ENCODE data around the gene KCTD10. TPM values are rescaled to one million over a fixed set of nuclear protein-coding genes. Genes with fewer than 3 reads are reported as not detected.

Gene KCTD10
- total RNA-seq, 1 donor from 2014 or later: 51.1 TPM

DNA sequence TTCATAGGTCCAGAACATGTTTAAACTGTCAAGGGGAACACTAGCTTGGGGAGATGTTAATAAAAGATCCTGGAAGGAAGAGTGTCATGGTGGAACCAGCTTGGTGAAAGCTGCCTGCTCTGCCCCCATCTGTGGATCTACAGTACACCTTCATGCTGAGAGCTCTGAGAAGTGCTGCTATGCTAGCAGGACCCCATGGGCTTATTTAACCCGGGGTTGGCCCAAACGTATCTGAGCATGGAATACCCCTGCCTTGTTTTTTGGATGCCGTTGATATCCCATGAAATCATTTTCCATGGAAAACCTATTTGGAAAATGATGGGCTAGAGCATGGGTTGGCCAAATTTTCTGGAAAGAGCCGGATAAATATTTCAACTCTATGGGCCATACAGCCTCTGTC lies 14.6 kb upstream of the KCTD10 start:
- Mint-ChIP-seq H3K4me3 (ENCODE audit: low read depth) (no peak overlapping the region), H3K27ac (no peak overlapping the region), H3K4me1 (ENCODE audit: low read depth) (no peaks in the 10 kb centered on the region), H3K27me3 (no peaks in the 10 kb centered on the region), H3K36me3 (ENCODE audit: insufficient read depth) (peaks cover 32% of the 10 kb centered on the region), H3K9me3 (ENCODE audit: low read depth) (peaks cover 12% of the 10 kb centered on the region)
- no peak for TF ChIP-seq CTCF (IDR thresholded peaks at IDR 0.05; ENCODE audit: unreplicated experiment)
- no peak for DNase-seq (ENCODE audit: low spot score, unreplicated experiment)

DNA sequence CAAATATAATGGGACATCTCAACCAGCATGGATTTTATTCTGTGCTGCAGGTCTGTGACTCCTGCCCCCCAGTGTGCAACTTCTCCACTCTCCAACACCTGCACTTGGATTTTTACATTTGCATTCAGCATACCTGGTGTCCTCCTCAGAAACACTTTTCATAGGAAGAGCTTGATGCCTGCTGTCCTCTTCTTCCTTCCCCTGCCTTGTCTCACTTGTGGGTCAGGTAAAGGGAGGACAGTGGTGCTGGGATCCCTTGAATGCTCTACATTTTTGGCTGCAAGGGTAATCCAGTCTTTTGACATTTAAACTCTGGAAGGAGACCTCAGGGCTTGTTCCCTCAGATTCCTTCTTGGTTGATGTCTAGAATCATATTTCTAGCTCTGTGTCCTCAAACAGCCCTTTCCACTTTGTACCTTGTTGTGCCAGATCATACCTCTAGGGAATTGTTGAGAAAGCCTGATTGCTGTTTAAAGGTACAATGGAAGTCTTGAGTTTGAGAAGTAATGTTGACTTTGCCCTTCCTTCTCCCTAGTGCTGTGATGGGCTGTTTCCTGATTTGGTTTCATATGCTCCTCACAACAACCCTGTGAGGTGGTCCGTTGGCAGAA lies 13.0 kb upstream of the KCTD10 start:
- Mint-ChIP-seq H3K9me3 (ENCODE audit: low read depth) (peaks cover 3% of the 10 kb centered on the region), H3K27me3 (no peaks in the 10 kb centered on the region), H3K4me3 (ENCODE audit: low read depth) (no peak overlapping the region), H3K36me3 (ENCODE audit: insufficient read depth) (peaks cover 23% of the 10 kb centered on the region), H3K27ac (no peak overlapping the region), H3K4me1 (ENCODE audit: low read depth) (no peaks in the 10 kb centered on the region)
- DNase-seq (ENCODE audit: low spot score, unreplicated experiment): no peak
- TF ChIP-seq CTCF (IDR thresholded peaks at IDR 0.05; ENCODE audit: unreplicated experiment): no peak

DNA sequence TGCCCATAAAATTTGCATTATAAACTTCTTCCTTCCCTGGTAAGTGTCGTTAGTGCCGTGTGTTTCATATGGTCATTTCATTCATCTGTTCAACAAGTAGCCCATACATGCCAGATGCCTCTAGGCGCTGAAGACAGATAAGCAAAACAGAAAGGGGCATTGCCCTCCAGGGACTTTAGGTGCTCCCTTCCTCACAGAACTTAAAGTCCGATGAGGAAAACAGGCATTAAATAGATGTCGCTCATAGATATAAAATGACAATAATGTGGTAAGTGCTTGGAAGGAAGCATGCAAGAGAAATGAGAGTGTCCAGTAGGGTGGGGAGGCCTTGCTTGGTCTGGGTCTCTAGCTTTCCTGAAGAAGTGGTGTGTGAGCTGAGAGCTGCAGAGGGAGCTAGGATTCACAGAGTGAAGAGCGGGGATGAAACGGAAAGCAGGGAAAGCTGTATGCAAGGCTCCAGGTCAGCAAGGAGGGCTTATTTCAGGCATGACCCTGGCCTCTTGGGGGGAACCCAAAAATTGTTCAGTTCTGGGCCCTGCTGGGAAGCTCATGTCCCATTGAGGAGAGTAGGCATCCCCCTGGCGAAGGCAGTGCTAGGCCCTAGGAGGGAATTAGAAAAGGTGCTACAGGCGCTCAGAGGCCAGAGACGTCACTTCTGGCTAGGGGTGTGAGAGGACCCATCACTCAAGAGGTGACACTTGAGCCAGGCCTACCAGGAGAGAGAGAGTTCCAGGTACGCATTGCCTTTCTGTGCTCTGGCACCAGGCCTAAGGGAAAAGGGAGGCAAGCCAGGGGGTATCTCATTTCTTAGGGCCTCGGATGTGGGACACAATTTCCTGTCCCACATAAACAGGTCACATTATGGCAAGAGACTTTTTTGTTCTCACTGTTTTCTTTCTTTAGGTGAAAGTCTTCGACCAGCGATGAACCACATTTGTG lies 12.2 kb upstream of the KCTD10 start:
- H3K27me3 Mint-ChIP-seq: no peaks in the 10 kb centered on the region
- no peak for TF ChIP-seq CTCF (IDR thresholded peaks at IDR 0.05; ENCODE audit: unreplicated experiment)
- no peak overlapping the region for H3K27ac Mint-ChIP-seq
- no peak overlapping the region for H3K4me3 Mint-ChIP-seq (ENCODE audit: low read depth)
- DNase-seq (ENCODE audit: low spot score, unreplicated experiment): no peak
- no peaks in the 10 kb centered on the region for H3K9me3 Mint-ChIP-seq (ENCODE audit: low read depth)
- no peaks in the 10 kb centered on the region for H3K4me1 Mint-ChIP-seq (ENCODE audit: low read depth)
- peaks cover 16% of the 10 kb centered on the region for H3K36me3 Mint-ChIP-seq (ENCODE audit: insufficient read depth)

- H3K27ac Mint-ChIP-seq: no peak overlapping the region
- H3K36me3 Mint-ChIP-seq (ENCODE audit: insufficient read depth): peaks cover 13% of the 10 kb centered on the region
- H3K4me1 Mint-ChIP-seq (ENCODE audit: low read depth): no peaks in the 10 kb centered on the region
These were observed 11.1 kb upstream of the KCTD10 start for GRCh38 chr12:109488051-109488665.

More at GRCh38 chr12:109488051-109488665, 11.1 kb upstream of the KCTD10 start:
- Mint-ChIP-seq H3K27me3 (no peaks in the 10 kb centered on the region), H3K9me3 (ENCODE audit: low read depth) (no peaks in the 10 kb centered on the region), H3K4me3 (ENCODE audit: low read depth) (no peak overlapping the region)
- no peak for DNase-seq (ENCODE audit: low spot score, unreplicated experiment)
- TF ChIP-seq CTCF (IDR thresholded peaks at IDR 0.05; ENCODE audit: unreplicated experiment): no peak
